Activated naive CD4-positive, alpha-beta T cell treated with anti-CD3 and anti-CD28 coated beads, Interleukin-2, amount 10 ng/mL, durations not matched to agents 7 days and 5 days (primary cell): ENCODE data around the gene SETD1B.
"Not testable (repeated sequence)": the region's sequence is repeated elsewhere in the genome, so short reads cannot be mapped to it uniquely, and the experiment has no call there.

Experiments
- CTCF ChIA-PET: fragments of 350-600 bp; sonication (Branson Sonifier 250); formaldehyde crosslinking; loops from one replicate; lab custom pipeline; 2021; ENCODE audit warnings: antibody characterized with exemption; lab: Charles Lee
- DNase-seq: peaks from one replicate; pipeline ENCODE4 v3.0.0-alpha.2; 2020
- H3K27ac Mint-ChIP-seq: one replicate; pipeline ENCODE4 v1.8.0; 2021; ENCODE audit warnings: mild to moderate bottlenecking, moderate library complexity, mixed read lengths
- H3K27me3 Mint-ChIP-seq: one replicate; pipeline ENCODE4 v1.8.0; 2021; ENCODE audit warnings: mild to moderate bottlenecking, mixed read lengths
- H3K36me3 Mint-ChIP-seq: one replicate; pipeline ENCODE4 v1.8.0; 2021; ENCODE audit warnings: mixed read lengths
- H3K4me1 Mint-ChIP-seq: one replicate; pipeline ENCODE4 v1.8.0; 2021; ENCODE audit warnings: mixed read lengths
- H3K4me3 Mint-ChIP-seq: one replicate; pipeline ENCODE4 v1.8.0; 2021; ENCODE audit warnings: mild to moderate bottlenecking, moderate library complexity, mixed read lengths
- H3K9me3 Mint-ChIP-seq: one replicate; pipeline ENCODE4 v1.8.0; 2021; ENCODE audit warnings: mixed read lengths

Gene SETD1B

GRCh38 chr12:121838126-121838525 is 34.3 kb downstream of the SETD1B start:
- peaks cover 12% of the 10 kb centered on the region for H3K27me3 Mint-ChIP-seq
- H3K4me1 Mint-ChIP-seq = peaks cover 18% of the 10 kb centered on the region
- CTCF ChIA-PET = interaction anchor here (1.4 to 6.9 kb wide), 3 partner anchors 26 to 72 kb away, joined by 4 to 39 read pairs (median 5); partner anchors contain the start of gene RHOF
- no peak overlapping the region for H3K27ac Mint-ChIP-seq
- no peak overlapping the region for H3K4me3 Mint-ChIP-seq
- no peak for DNase-seq
- no peaks in the 10 kb centered on the region for H3K9me3 Mint-ChIP-seq
- peaks cover 2% of the 10 kb centered on the region for H3K36me3 Mint-ChIP-seq

DNA sequence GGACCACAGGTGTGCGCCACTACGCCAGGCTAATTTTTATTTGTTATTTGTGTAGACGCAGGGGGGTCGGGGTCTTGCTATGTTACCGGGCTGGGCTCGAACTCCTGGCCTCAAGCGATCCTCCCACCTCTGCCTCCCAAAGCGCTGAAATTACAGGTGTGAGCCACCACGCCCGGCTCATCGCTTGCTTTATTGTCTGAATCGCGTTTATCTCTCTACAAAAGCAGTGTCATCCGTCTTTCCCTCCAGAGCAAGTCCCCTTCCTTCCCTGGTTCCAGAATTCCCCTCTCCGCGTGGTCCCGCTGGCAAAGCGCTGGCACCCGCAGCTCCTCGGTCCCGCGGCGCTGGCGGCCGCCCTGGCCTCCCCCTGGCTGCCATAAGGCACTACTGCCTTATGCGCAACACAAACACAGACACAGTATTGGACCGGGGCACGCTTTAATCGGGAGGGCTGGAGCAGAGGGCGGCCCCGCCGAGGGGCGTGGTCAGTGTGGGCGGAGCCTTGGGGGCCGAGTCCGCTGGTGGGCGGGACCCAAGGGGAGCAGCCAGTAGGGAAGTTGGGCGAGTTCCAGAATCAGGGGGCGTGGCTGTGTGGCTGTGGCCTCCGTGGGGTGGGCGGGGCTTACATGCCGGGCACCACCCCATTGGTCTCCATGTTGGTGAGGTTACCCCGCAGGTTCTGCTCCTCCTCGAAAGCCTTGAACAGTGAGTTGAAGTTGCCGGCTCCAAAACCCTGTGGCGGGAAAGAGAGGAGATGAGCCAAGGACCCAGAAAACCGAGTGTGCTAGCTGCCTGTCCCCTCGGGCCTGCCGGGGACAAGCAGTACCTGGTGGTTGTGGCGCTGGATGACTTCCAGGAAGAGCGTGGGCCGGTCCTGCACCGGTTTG is 35.5 kb downstream of the SETD1B start:
- Mint-ChIP-seq H3K4me1 (peaks cover 18% of the 10 kb centered on the region), H3K36me3 (peaks cover 2% of the 10 kb centered on the region), H3K27me3 (peaks cover 12% of the 10 kb centered on the region), H3K4me3 (peak overlapping the region; percentile 97), H3K27ac (peak overlapping the region; percentile 81), H3K9me3 (no peaks in the 10 kb centered on the region)
- CTCF ChIA-PET = interaction anchor here (0.6 to 6.9 kb wide), 3 partner anchors 38 to 49 kb away, joined by 3 to 39 read pairs (median 4); partner anchors contain the start of genes PSMD9 and RHOF
- DNase-seq = peak; percentile 99

DNA sequence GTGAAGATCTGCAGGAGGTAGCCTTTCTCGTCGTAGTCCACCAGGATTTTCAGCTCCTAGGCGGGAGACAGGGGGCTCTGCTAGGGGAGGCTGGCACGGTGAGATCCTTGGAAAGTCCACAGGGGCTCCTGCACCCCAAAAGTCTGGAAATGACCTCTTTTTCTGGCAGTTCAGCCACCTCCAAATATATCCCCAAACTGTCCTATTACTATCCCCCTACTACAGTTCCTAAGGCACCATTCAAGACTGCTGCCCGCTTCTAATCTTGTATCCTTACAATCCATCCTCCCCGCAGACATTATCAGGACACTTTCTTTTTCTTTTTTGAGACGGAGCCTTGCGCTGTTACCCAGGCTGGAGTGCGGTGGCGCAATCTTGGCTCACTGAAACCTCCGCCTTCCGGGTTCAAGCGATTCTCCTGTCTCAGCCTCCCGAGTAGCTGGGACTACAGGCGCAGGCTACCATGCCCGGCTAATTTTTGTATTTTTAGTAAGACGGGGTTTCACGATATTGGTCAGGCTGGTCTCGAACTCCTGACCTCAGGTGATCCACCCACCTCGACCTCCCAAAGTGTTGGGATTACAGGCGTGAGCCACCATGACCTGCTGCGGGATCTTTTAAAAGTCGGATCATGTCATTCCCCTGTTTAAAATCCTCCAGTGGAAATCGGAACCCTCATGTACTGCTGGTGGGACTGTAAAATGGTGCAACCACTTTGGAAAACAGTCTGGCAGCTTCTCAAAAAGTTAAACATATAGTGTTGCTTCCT is 36.4 kb downstream of the SETD1B start:
- peak overlapping the region; percentile 81 for H3K27ac Mint-ChIP-seq
- H3K4me3 Mint-ChIP-seq = peak overlapping the region; percentile 97
- peaks cover 2% of the 10 kb centered on the region for H3K36me3 Mint-ChIP-seq
- CTCF ChIA-PET = interaction anchor here (0.6 to 6.9 kb wide), 4 partner anchors 37 to 600 kb away, joined by 3 to 39 read pairs (median 4); partner anchors contain the start of genes PSMD9 and RHOF
- H3K9me3 Mint-ChIP-seq = no peaks in the 10 kb centered on the region
- H3K27me3 Mint-ChIP-seq = peaks cover 12% of the 10 kb centered on the region
- peaks cover 18% of the 10 kb centered on the region for H3K4me1 Mint-ChIP-seq
- no peak for DNase-seq

GRCh38 chr12:121843236-121843982 is 39.6 kb downstream of the SETD1B start:
- H3K4me3 Mint-ChIP-seq = no peak overlapping the region
- no peak overlapping the region for H3K27ac Mint-ChIP-seq
- H3K4me1 Mint-ChIP-seq = peaks cover 18% of the 10 kb centered on the region
- CTCF ChIA-PET = interaction anchor here (1.0 to 1.4 kb wide), 2 partner anchors 49 to 67 kb away, joined by 3 to 5 read pairs; no protein-coding TSS in a partner anchor
- peaks cover 16% of the 10 kb centered on the region for H3K27me3 Mint-ChIP-seq
- no peaks in the 10 kb centered on the region for H3K9me3 Mint-ChIP-seq
- H3K36me3 Mint-ChIP-seq = peaks cover 2% of the 10 kb centered on the region
- DNase-seq = no peak

DNA sequence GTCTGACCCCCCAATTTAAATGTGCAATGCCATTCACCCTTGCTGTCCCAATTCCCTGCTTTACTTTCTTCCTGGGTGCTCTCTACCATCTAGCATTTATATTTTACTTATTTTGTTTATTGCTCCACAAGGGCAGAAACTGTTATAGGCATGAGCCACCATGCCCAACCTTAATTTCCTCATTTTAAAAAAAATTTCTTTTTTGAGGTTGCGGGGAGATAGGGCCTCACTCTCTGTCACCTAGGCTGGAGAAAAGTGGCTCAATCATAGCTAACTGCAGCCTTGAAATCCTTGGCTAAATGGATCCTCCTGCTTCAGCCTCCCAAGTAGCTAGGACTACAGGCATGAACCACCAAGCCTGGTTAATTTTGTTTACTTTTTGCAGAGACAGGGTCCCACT is 41.9 kb downstream of the SETD1B start:
- Mint-ChIP-seq H3K4me1 (no peaks in the 10 kb centered on the region), H3K36me3 (no peaks in the 10 kb centered on the region), H3K9me3 (no peaks in the 10 kb centered on the region), H3K27ac (no peak overlapping the region), H3K27me3 (peaks cover 4% of the 10 kb centered on the region), H3K4me3 (no peak overlapping the region)
- DNase-seq = no peak
- CTCF ChIA-PET = interaction anchor here (0.6 to 1.5 kb wide), 2 partner anchors 51 to 212 kb away, joined by 3 to 4 read pairs; no protein-coding TSS in a partner anchor

DNA sequence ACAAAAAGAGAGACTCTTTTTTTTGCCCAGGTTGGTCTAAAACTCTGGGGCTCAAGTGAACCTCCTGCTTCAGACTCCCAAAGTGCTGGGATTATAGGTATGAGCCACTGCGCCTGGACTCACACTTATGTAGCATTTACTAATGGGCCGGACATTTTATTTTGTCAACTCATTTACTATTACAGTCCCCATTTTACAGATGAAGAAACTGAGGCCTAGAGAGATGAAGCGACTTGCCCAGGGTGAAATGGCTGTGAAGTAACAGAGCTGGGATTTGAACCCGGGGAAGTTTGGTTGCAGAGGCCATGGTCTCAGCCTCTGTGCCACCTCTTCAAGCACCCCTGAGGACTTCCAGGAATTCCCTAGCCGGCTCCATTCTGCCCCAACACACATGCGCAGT is 45.4 kb downstream of the SETD1B start:
- Mint-ChIP-seq H3K9me3 (no peaks in the 10 kb centered on the region), H3K27me3 (peaks cover 4% of the 10 kb centered on the region), H3K36me3 (no peaks in the 10 kb centered on the region), H3K4me3 (no peak overlapping the region), H3K4me1 (no peaks in the 10 kb centered on the region), H3K27ac (no peak overlapping the region)
- DNase-seq = no peak
- CTCF ChIA-PET = no interaction called here

- Mint-ChIP-seq H3K9me3 (no peaks in the 10 kb centered on the region), H3K27ac (no peak overlapping the region), H3K4me1 (no peaks in the 10 kb centered on the region), H3K36me3 (no peaks in the 10 kb centered on the region), H3K4me3 (no peak overlapping the region), H3K27me3 (peaks cover 4% of the 10 kb centered on the region)
- CTCF ChIA-PET = interaction anchor here (0.7 kb wide), 1 partner anchor 19 kb away, joined by 3 read pairs; no protein-coding TSS in a partner anchor
- no peak for DNase-seq
Measured at GRCh38 chr12:121849665-121850064, 45.9 kb downstream of the SETD1B start.

DNA sequence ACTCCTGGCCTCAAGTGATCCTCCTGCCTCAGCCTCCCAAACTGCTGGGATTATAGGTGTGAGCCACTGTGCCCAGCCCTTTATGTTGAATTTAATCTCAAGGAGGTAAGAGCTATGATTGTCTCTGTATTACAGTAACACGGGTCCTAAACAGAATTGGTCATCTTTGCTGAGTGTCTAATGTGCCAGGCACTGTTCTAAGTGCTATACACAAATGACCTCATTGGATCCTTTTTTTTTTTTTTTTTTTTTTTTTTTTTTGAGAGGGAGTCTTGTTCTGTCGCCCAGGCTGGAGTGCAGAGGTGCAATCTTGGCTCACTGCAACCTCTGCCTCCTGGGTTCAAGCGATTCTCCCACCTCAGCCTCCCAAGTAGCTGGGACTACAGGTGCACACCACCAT is 48.6 kb downstream of the SETD1B start:
- H3K4me1 Mint-ChIP-seq, H3K27me3 Mint-ChIP-seq, H3K9me3 Mint-ChIP-seq, H3K4me3 Mint-ChIP-seq, H3K36me3 Mint-ChIP-seq, CTCF ChIA-PET, DNase-seq, H3K27ac Mint-ChIP-seq: not testable (repeated sequence)

DNA sequence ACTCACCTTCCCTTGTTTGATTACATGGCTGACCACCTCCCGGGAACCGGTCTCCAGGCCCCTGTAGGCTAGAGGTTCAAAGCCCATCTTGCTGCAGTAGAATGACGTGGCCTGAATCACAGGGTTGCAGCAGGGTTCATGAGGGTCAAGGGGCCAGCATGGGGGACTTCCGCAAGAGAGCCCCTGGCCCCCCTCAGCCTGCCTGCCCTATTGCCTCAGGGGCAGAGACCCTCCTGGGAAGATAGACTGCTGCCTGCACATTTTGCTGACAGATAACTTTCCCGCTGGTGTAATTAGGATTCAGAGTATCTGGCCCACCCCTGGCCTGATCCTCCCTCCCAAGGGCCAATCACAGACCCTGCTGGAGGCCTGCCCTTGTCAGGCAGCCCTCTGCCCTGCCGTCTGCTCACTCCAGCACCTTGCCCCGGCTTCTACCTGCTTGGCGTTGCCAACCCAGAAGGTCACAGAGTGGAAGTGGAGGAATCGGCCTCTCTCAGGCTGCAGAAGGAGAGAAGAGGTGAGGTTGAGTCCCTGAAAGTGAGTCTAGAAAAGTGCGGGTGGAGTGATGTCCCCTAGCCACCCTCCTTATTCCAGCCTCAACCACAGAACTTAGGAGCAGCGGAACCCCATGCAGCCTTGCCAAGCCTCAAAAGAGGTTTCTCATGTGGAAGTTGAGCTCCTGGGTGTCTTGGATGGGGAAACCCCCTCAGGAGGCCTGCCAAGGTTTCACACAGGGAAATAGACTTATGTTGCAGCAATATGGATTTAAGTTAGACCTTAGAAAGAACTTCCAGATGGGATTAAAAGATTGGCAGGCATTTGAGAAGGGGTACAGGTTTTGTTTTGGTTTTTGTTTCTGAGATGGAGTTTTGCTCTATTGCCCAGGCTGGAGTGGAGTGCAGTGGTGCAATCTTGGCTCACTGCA is 53.8 kb downstream of the SETD1B start:
- H3K27ac Mint-ChIP-seq = no peak overlapping the region
- H3K4me1 Mint-ChIP-seq = peaks cover 2% of the 10 kb centered on the region
- H3K27me3 Mint-ChIP-seq = no peaks in the 10 kb centered on the region
- H3K4me3 Mint-ChIP-seq = no peak overlapping the region
- DNase-seq = no peak
- H3K9me3 Mint-ChIP-seq = no peaks in the 10 kb centered on the region
- no peaks in the 10 kb centered on the region for H3K36me3 Mint-ChIP-seq
- CTCF ChIA-PET = no interaction called here

GRCh38 chr12:121858318-121858661 is 54.5 kb downstream of the SETD1B start:
- Mint-ChIP-seq H3K4me1 (peaks cover 2% of the 10 kb centered on the region), H3K9me3 (no peaks in the 10 kb centered on the region), H3K27me3 (no peaks in the 10 kb centered on the region), H3K27ac (no peak overlapping the region), H3K36me3 (no peaks in the 10 kb centered on the region), H3K4me3 (no peak overlapping the region)
- DNase-seq = no peak
- CTCF ChIA-PET = no interaction called here

- H3K4me1 Mint-ChIP-seq = peaks cover 2% of the 10 kb centered on the region
- H3K27ac Mint-ChIP-seq = no peak within 1 kb of the TSS
- no peaks in the 10 kb centered on the region for H3K36me3 Mint-ChIP-seq
- DNase-seq = no peak
- CTCF ChIA-PET = no interaction called here
- no peak within 1 kb of the TSS for H3K4me3 Mint-ChIP-seq
- no peaks in the 10 kb centered on the region for H3K9me3 Mint-ChIP-seq
- H3K27me3 Mint-ChIP-seq = no peaks in the 10 kb centered on the region
Measured at GRCh38 chr12:121858662-121859572, 55.1 kb downstream of the SETD1B start, which contains the start of gene HPD. Gene HPD, minus strand, starts transcription at chr12:121858859. Its CDS starts 36 bp downstream, at chr12:121858823.

- Mint-ChIP-seq H3K4me3 (no peak overlapping the region), H3K36me3 (no peaks in the 10 kb centered on the region), H3K27me3 (no peaks in the 10 kb centered on the region), H3K27ac (no peak overlapping the region), H3K4me1 (peaks cover 2% of the 10 kb centered on the region), H3K9me3 (no peaks in the 10 kb centered on the region)
- CTCF ChIA-PET = no interaction called here
- no peak for DNase-seq
Measured at GRCh38 chr12:121860257-121860656, 56.4 kb downstream of the SETD1B start.
